ENCODE data around the gene C1orf74.
A peak's percentile ranks its signal among the peaks of the same experiment; 100 is the strongest.

Gene C1orf74

GRCh38 chr1:209769971-209770370, 14.4 kb downstream of the C1orf74 start:
- no peak for DNase-seq (ENCODE audit: low read depth)

- peak; percentile 61 for DNase-seq (ENCODE audit: low read depth)
Observed at GRCh38 chr1:209769171-209769904, 15.0 kb downstream of the C1orf74 start.

- DNase-seq (ENCODE audit: low read depth), result peak; percentile 69
Observed at GRCh38 chr1:209768354-209768774, 16.0 kb downstream of the C1orf74 start.

GRCh38 chr1:209767706-209768105, 16.7 kb downstream of the C1orf74 start:
- DNase-seq (ENCODE audit: low read depth), result no peak

- DNase-seq (ENCODE audit: low read depth), result no peak
Observed at GRCh38 chr1:209767096-209767495, 17.3 kb downstream of the C1orf74 start.

GRCh38 chr1:209766051-209766450, 18.3 kb downstream of the C1orf74 start:
- DNase-seq (ENCODE audit: low read depth), result no peak

- no peak for DNase-seq (ENCODE audit: low read depth)
Observed at GRCh38 chr1:209761011-209761635, 23.2 kb downstream of the C1orf74 start.

- DNase-seq (ENCODE audit: low read depth), result no peak
Observed at GRCh38 chr1:209759829-209760359, 24.5 kb downstream of the C1orf74 start.

GRCh38 chr1:209758400-209758799, 26.0 kb downstream of the C1orf74 start:
- DNase-seq (ENCODE audit: low read depth), result no peak

- DNase-seq (ENCODE audit: low read depth), result peak; percentile 16
Observed at GRCh38 chr1:209756615-209757445, 27.5 kb downstream of the C1orf74 start.

- peak; percentile 55 for DNase-seq (ENCODE audit: low read depth)
Observed at GRCh38 chr1:209755926-209756614, 28.3 kb downstream of the C1orf74 start, which contains the start of gene TRAF3IP3. Gene TRAF3IP3 (plus strand): TSS chr1:209756053. CDS start chr1:209760040, 3,987 bp downstream.

GRCh38 chr1:209755256-209755655, 29.1 kb downstream of the C1orf74 start:
- DNase-seq (ENCODE audit: low read depth), result no peak

- no peak for DNase-seq (ENCODE audit: low read depth)
Observed at GRCh38 chr1:209752890-209753289, 31.5 kb downstream of the C1orf74 start.

GRCh38 chr1:209751627-209752231, 32.6 kb downstream of the C1orf74 start:
- DNase-seq (ENCODE audit: low read depth), result peak; percentile 23

- no peak for DNase-seq (ENCODE audit: low read depth)
Observed at GRCh38 chr1:209749670-209750323, 34.6 kb downstream of the C1orf74 start.

- DNase-seq (ENCODE audit: low read depth), result no peak
Observed at GRCh38 chr1:209749205-209749604, 35.2 kb downstream of the C1orf74 start.

GRCh38 chr1:209748620-209749019, 35.7 kb downstream of the C1orf74 start:
- DNase-seq (ENCODE audit: low read depth), result no peak

- DNase-seq (ENCODE audit: low read depth), result peak; percentile 76
Observed at GRCh38 chr1:209747580-209748262, 36.6 kb downstream of the C1orf74 start.

- DNase-seq (ENCODE audit: low read depth), result no peak
Observed at GRCh38 chr1:209746451-209747165, 37.8 kb downstream of the C1orf74 start.

GRCh38 chr1:209743145-209743482, 41.2 kb downstream of the C1orf74 start:
- no peak for DNase-seq (ENCODE audit: low read depth)
